Caco-2 (cell line): ENCODE measurements around the gene SHFL. TPM values are rescaled to one million over a fixed set of nuclear protein-coding genes. Genes with fewer than 3 reads are reported as not detected.
A peak's percentile ranks its signal among the peaks of the same experiment; 100 is the strongest.

ENCODE experiments used
- BruUV-seq: library from RNA; stranded (reverse); fragments of 400-500 nt; replicated peaks from 2 replicates; lab custom pipeline; 2021; lab: Mats Ljungman, UMichigan
- CTCF ChIA-PET: fragments of 300-600 bp; sonication (Branson Sonifier 250); formaldehyde crosslinking; loops from one replicate; lab custom pipeline; 2022; ENCODE audit warnings: antibody characterized with exemption; lab: Charles Lee
- POLR2A ChIA-PET: fragments of 300-600 bp; sonication (Branson Sonifier 250); formaldehyde crosslinking; loops from one replicate; lab custom pipeline; 2022; ENCODE audit warnings: antibody characterized with exemption; lab: Charles Lee
- DNase-seq, 2 experiments: peaks; one replicate each; pipeline versions ENCODE4 v3.0.0 to v3.0.0-alpha.2; 2020 to 2022
- H3K27me3 ChIP-seq: replicated peaks from 2 replicates; pipeline ENCODE4 v1.6.0; 2011; ENCODE audit warnings: low read length; ENCODE audit not compliant: control insufficient read depth, insufficient read depth
- H3K36me3 ChIP-seq: 2 replicates; pipeline ENCODE4 v1.5.1; 2011; ENCODE audit warnings: low read length; ENCODE audit not compliant: control insufficient read depth, insufficient read depth
- H3K4me1 ChIP-seq: fragments of 250-450 bp; sonication (Bioruptor Pico); 2 replicates; pipeline ENCODE4 v1.5.1; 2020; ENCODE audit warnings: mild to moderate bottlenecking
- H3K4me3 ChIP-seq: 2 replicates; pipeline ENCODE4 v1.5.1; 2011; ENCODE audit warnings: low read depth, mild to moderate bottlenecking, control low read depth, low read length
- H3K9me3 ChIP-seq: fragments of 250-450 bp; sonication (Bioruptor Pico); 2 replicates; pipeline ENCODE4 v1.5.1; 2020; ENCODE audit warnings: mild to moderate bottlenecking, moderate library complexity
- H3K27ac Mint-ChIP-seq: one replicate; pipeline ENCODE4 v1.8.0; 2022; ENCODE audit warnings: mixed read lengths; ENCODE audit not compliant: unreplicated experiment
- H3K27me3 Mint-ChIP-seq: one replicate; pipeline ENCODE4 v1.8.0; 2022; ENCODE audit warnings: mixed read lengths; ENCODE audit not compliant: insufficient read depth, unreplicated experiment
- H3K36me3 Mint-ChIP-seq: one replicate; pipeline ENCODE4 v1.8.0; 2022; ENCODE audit warnings: mild to moderate bottlenecking, mixed read lengths; ENCODE audit not compliant: insufficient read depth, unreplicated experiment
- H3K4me1 Mint-ChIP-seq: one replicate; pipeline ENCODE4 v1.8.0; 2022; ENCODE audit warnings: low read depth, mixed read lengths; ENCODE audit not compliant: unreplicated experiment
- H3K4me3 Mint-ChIP-seq: one replicate; pipeline ENCODE4 v1.8.0; 2022; ENCODE audit warnings: mild to moderate bottlenecking, moderate library complexity, mixed read lengths; ENCODE audit not compliant: unreplicated experiment
- H3K9me3 Mint-ChIP-seq: one replicate; pipeline ENCODE4 v1.8.0; 2022; ENCODE audit warnings: mixed read lengths; ENCODE audit not compliant: unreplicated experiment
- CTCF ChIP-seq, 2 experiments: fragments of 200-600 bp in 1 of 2; IDR thresholded peaks; 1 replicate in 1 of 2; 2 replicates in 1 of 2; pipeline versions ENCODE4 v1.5.1 to v1.8.0; 2011 to 2022; ENCODE audit warnings: antibody characterized with exemption in 1 of 2, control low read depth in 1 of 2, inconsistent platforms in 1 of 2, low read depth in 1 of 2, low read length in 1 of 2, mild to moderate bottlenecking in 1 of 2, moderate library complexity in 1 of 2; ENCODE audit not compliant: insufficient read depth in 1 of 2, severe bottlenecking in 1 of 2, unreplicated experiment in 1 of 2
- intact Hi-C: fragments of 100-400 bp; cut with micrococcal nuclease; formaldehyde crosslinking; loops from one replicate; pipeline ENCODE4 v1.10.0; 2022; ENCODE audit not compliant: unreplicated experiment
- total RNA-seq: library from RNA; stranded (reverse); gene quantifications from 2 replicates; pipeline ENCODE4 v1.2.3, GENCODE V29; 2022

SHFL gene
- total RNA-seq, 1 experiment from 2014 or later: 6.2 TPM

GRCh38 chr19:10084803-10085202 is 1.3 kb upstream of the SHFL start:
- Histone ChIP-seq H3K4me3 (no peak overlapping the region), H3K27me3 (no peaks in the 10 kb centered on the region), H3K36me3 (no peaks in the 10 kb centered on the region), H3K9me3 (no peaks in the 10 kb centered on the region), H3K4me1 (no peaks in the 10 kb centered on the region)
- CTCF ChIA-PET: no interaction called here
- Mint-ChIP-seq H3K27ac (no peak overlapping the region), H3K27me3 (no peaks in the 10 kb centered on the region), H3K4me1 (no peaks in the 10 kb centered on the region), H3K4me3 (peak overlapping the region; percentile 27), H3K9me3 (no peaks in the 10 kb centered on the region), H3K36me3 (no peaks in the 10 kb centered on the region)
- POLR2A ChIA-PET: no interaction called here
- intact Hi-C loops: no loop called here
- DNase-seq: no peak
- TF ChIP-seq CTCF (IDR thresholded peaks at IDR 0.05; ENCODE audit: insufficient read depth in 1 of 2, low read depth in 1 of 2, low read length in 1 of 2, severe bottlenecking in 1 of 2, unreplicated experiment in 1 of 2): no peak
- no TSS peak for BruUV-seq

GRCh38 chr19:10086591-10087192 is 575 bp downstream of the SHFL start:
- intact Hi-C loops: no loop called here
- BruUV-seq: no TSS peak
- TF ChIP-seq CTCF (IDR thresholded peaks at IDR 0.05; ENCODE audit: insufficient read depth in 1 of 2, low read depth in 1 of 2, low read length in 1 of 2, severe bottlenecking in 1 of 2, unreplicated experiment in 1 of 2): no peak
- H3K4me3 ChIP-seq: peak overlapping the region; percentile 72
- no peaks in the 10 kb centered on the region for H3K36me3 ChIP-seq
- Mint-ChIP-seq H3K36me3 (peaks cover 3% of the 10 kb centered on the region), H3K4me3 (peak overlapping the region; percentile 89), H3K27ac (no peak overlapping the region), H3K27me3 (no peaks in the 10 kb centered on the region), H3K4me1 (no peaks in the 10 kb centered on the region), H3K9me3 (no peaks in the 10 kb centered on the region)
- no peaks in the 10 kb centered on the region for H3K4me1 ChIP-seq
- no peaks in the 10 kb centered on the region for H3K27me3 ChIP-seq
- H3K9me3 ChIP-seq: no peaks in the 10 kb centered on the region
- ChIA-PET POLR2A (no interaction called here), CTCF (no interaction called here)
- DNase-seq: no peak

- no peaks in the 10 kb centered on the region for H3K36me3 ChIP-seq
- CTCF ChIA-PET: no interaction called here
Measured at GRCh38 chr19:10087296-10088061, 1.4 kb downstream of the SHFL start.

More at GRCh38 chr19:10087296-10088061, 1.4 kb downstream of the SHFL start:
- BruUV-seq: no TSS peak
- POLR2A ChIA-PET: no interaction called here
- Mint-ChIP-seq H3K27ac (no peak overlapping the region), H3K36me3 (peaks cover 9% of the 10 kb centered on the region), H3K4me3 (peak overlapping the region; percentile 89), H3K4me1 (no peaks in the 10 kb centered on the region), H3K9me3 (no peaks in the 10 kb centered on the region), H3K27me3 (no peaks in the 10 kb centered on the region)
- no peak for TF ChIP-seq CTCF (IDR thresholded peaks at IDR 0.05; ENCODE audit: insufficient read depth in 1 of 2, low read depth in 1 of 2, low read length in 1 of 2, severe bottlenecking in 1 of 2, unreplicated experiment in 1 of 2)
- no peak overlapping the region for H3K4me3 ChIP-seq
- H3K9me3 ChIP-seq: no peaks in the 10 kb centered on the region
- no peaks in the 10 kb centered on the region for H3K4me1 ChIP-seq
- DNase-seq: no peak
- no peaks in the 10 kb centered on the region for H3K27me3 ChIP-seq
- intact Hi-C loops: no loop called here
